Measurements from ENCODE around the gene TSSK2. TPM values are rescaled to one million over a fixed set of nuclear protein-coding genes. Genes with fewer than 3 reads are reported as not detected.

The TSSK2 gene
- total and polyA plus RNA-seq, 2 experiments from 2014 or later: not detected

- TF ChIP-seq, protein P1, sequence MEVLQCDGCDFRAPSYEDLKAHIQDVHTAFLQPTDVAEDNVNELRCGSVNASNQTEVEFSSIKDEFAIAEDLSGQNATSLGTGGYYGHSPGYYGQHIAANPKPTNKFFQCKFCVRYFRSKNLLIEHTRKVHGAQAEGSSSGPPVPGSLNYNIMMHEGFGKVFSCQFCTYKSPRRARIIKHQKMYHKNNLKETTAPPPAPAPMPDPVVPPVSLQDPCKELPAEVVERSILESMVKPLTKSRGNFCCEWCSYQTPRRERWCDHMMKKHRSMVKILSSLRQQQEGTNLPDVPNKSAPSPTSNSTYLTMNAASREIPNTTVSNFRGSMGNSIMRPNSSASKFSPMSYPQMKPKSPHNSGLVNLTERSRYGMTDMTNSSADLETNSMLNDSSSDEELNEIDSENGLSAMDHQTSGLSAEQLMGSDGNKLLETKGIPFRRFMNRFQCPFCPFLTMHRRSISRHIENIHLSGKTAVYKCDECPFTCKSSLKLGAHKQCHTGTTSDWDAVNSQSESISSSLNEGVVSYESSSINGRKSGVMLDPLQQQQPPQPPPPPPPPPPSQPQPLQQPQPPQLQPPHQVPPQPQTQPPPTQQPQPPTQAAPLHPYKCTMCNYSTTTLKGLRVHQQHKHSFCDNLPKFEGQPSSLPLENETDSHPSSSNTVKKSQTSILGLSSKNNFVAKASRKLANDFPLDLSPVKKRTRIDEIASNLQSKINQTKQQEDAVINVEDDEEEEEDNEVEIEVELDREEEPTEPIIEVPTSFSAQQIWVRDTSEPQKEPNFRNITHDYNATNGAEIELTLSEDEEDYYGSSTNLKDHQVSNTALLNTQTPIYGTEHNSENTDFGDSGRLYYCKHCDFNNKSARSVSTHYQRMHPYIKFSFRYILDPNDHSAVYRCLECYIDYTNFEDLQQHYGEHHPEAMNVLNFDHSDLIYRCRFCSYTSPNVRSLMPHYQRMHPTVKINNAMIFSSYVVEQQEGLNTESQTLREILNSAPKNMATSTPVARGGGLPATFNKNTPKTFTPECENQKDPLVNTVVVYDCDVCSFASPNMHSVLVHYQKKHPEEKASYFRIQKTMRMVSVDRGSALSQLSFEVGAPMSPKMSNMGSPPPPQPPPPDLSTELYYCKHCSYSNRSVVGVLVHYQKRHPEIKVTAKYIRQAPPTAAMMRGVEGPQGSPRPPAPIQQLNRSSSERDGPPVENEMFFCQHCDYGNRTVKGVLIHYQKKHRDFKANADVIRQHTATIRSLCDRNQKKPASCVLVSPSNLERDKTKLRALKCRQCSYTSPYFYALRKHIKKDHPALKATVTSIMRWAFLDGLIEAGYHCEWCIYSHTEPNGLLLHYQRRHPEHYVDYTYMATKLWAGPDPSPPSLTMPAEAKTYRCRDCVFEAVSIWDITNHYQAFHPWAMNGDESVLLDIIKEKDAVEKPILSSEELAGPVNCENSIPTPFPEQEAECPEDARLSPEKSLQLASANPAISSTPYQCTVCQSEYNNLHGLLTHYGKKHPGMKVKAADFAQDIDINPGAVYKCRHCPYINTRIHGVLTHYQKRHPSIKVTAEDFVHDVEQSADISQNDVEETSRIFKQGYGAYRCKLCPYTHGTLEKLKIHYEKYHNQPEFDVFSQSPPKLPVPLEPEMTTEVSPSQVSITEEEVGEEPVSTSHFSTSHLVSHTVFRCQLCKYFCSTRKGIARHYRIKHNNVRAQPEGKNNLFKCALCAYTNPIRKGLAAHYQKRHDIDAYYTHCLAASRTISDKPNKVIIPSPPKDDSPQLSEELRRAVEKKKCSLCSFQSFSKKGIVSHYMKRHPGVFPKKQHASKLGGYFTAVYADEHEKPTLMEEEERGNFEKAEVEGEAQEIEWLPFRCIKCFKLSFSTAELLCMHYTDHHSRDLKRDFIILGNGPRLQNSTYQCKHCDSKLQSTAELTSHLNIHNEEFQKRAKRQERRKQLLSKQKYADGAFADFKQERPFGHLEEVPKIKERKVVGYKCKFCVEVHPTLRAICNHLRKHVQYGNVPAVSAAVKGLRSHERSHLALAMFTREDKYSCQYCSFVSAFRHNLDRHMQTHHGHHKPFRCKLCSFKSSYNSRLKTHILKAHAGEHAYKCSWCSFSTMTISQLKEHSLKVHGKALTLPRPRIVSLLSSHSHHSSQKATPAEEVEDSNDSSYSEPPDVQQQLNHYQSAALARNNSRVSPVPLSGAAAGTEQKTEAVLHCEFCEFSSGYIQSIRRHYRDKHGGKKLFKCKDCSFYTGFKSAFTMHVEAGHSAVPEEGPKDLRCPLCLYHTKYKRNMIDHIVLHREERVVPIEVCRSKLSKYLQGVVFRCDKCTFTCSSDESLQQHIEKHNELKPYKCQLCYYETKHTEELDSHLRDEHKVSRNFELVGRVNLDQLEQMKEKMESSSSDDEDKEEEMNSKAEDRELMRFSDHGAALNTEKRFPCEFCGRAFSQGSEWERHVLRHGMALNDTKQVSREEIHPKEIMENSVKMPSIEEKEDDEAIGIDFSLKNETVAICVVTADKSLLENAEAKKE (CRISPR knock-in tag; IDR thresholded peaks at IDR 0.05): no peak
- no peak for TF ChIP-seq STAT1 (IDR thresholded peaks at IDR 0.05; ENCODE audit: unreplicated experiment)
- TF ChIP-seq NANOG (IDR thresholded peaks at IDR 0.05; ENCODE audit: borderline replicate concordance): no peak
Observed at GRCh38 chr22:19098157-19098556, 33.0 kb upstream of the TSSK2 start (continued).

DNA sequence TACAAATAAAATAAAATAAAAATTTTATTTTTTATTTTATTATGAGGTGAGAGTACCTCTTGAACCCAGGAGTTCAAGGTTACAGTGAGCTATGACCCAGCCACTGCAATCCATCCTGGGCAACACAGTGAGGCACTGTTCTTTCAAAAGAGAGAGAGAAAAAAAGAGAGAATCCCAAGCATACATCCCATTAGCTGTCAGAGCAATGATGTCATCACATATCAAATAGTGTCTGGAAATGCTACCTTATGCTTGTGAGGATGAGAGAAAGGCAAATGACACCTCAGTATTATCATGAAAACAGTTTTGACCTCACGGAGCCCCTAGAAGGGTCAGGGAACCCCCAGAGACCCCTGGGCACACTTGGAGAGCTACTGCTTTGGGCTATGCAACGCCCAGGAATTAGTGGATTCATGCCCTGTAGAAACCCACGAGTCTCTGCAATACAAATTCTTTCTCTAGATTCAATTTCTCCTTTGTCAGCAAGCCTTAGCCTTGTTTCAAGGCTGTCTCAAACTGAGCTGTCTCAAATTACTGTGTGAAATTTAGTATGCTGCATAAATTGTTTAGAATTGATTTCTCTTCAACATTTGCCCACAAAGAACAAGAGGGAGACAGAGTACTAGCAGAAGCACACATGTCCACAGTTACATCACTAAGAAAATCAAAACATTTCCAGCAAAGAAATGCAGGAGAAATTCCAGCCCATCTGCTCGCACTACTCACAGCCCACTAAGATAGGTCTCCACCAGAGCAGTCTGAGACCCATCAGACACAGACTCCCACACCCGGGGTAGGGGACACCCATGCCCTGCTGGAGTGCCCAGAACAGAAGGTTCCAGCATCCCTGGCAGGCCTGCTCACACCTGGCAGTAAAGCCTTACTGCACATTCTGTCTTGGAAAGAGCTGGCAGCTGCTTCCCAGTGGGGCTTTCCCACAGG, 27.0 kb upstream of the TSSK2 start:
- no peaks in the 10 kb centered on the region for H3K36me3 Mint-ChIP-seq (ENCODE audit: low read depth)
- no peak overlapping the region for H3K4me3 ChIP-seq
- ATAC-seq: no peak
- H3K27ac Mint-ChIP-seq: no peak overlapping the region
- H3K27me3 ChIP-seq (ENCODE audit: insufficient read depth): no peaks in the 10 kb centered on the region
- no peaks in the 10 kb centered on the region for H3K9me3 Mint-ChIP-seq
- peaks cover 100% of the 10 kb centered on the region for H3K79me2 ChIP-seq (replicated peaks; ENCODE audit: insufficient read depth)
- peaks cover 3% of the 10 kb centered on the region for H3K27me3 Mint-ChIP-seq (ENCODE audit: insufficient read depth, low read depth, poor library complexity)
- peaks cover 67% of the 10 kb centered on the region for H4K20me1 ChIP-seq (replicated peaks; ENCODE audit: insufficient read depth)
- H3K36me3 ChIP-seq (ENCODE audit: insufficient read depth): no peaks in the 10 kb centered on the region
- no peak overlapping the region for H3K4me2 ChIP-seq
- H2AFZ ChIP-seq: no peak overlapping the region
- no peak overlapping the region for H3K27ac ChIP-seq (ENCODE audit: low read depth)
- no peaks in the 10 kb centered on the region for H3K9me2 ChIP-seq (ENCODE audit: insufficient read depth)
- DNase-seq (ENCODE audit: low spot score): no peak
- peaks cover 1% of the 10 kb centered on the region; the same call in 1 of the 2 replicates for H3K4me1 ChIP-seq (ENCODE audit: insufficient read depth)
- no peaks in the 10 kb centered on the region for H3F3A ChIP-seq (replicated peaks; ENCODE audit: low read depth)
- H3K4me1 Mint-ChIP-seq: peaks cover 5% of the 10 kb centered on the region; the same call in 2 of the 3 replicates
- H3K4me3 Mint-ChIP-seq: no peak overlapping the region
- TF ChIP-seq POLR2AphosphoS5 (IDR thresholded peaks at IDR 0.05; ENCODE audit: low read depth) (no peak), EZH2phosphoT487 (IDR thresholded peaks at IDR 0.05; ENCODE audit: unreplicated experiment) (no peak), STAT1 (IDR thresholded peaks at IDR 0.05; ENCODE audit: unreplicated experiment) (no peak), ZNF114 (CRISPR knock-in tag; IDR thresholded peaks at IDR 0.05) (no peak), JUNB (IDR thresholded peaks at IDR 0.05; ENCODE audit: unreplicated experiment) (no peak)
- TF ChIP-seq, protein P1 (CRISPR knock-in tag; IDR thresholded peaks at IDR 0.05): no peak

Data from GM23338 (cell line).